Esophagus squamous epithelium (tissue), 4 donors: ENCODE data around the gene SNX24.

Experiments used
- CTCF ChIP-seq, 6 experiments: fragments of 450-650 bp in 4 of 6; fragments of 200-600 bp in 2 of 6; sonication (generic) in 2 of 6; IDR thresholded peaks; one replicate each; pipeline ENCODE4 v1.5.1; 2016 to 2019; ENCODE audit warnings: antibody characterized with exemption in 6 of 6, mild to moderate bottlenecking in 4 of 6, moderate library complexity in 4 of 6
- POLR2A ChIP-seq, 4 donors: fragments of 450-650 bp; IDR thresholded peaks; one replicate each; pipeline ENCODE4 v1.6.1; 2017; ENCODE audit warnings: antibody characterized with exemption in 4 of 4, mild to moderate bottlenecking in 4 of 4, moderate library complexity in 3 of 4

DNA sequence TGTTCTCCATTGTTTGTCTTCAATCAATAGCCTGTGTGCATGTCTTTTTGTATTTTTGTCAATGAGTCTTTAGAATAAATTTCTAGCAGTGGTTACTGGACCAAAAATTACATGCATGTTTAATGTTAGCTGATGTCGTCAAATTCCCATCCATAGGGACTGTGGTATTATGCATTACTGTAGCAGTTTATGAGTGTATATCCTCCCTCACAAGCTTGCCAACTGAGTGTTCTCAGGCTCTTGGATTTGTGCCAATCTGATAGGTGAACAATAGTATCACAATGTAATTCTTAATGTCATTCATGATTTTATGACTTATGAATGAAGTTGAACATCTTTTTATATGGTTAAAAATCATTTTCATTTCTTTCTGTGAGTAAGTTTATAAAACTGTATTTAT, 13.0 kb downstream of the SNX24 start:
- TF ChIP-seq CTCF (IDR thresholded peaks at IDR 0.05) = no peak
- no peak for TF ChIP-seq POLR2A (IDR thresholded peaks at IDR 0.05)
